GM12874 (cell line): ENCODE results near the gene CNDP1.

Source experiments
- CTCF ChIP-seq: IDR thresholded peaks from 2 replicates; pipeline ENCODE4 v1.5.1; 2011; ENCODE audit warnings: low read depth, mild to moderate bottlenecking, control low read depth, low read length, moderate library complexity; ENCODE audit not compliant: insufficient read depth

Gene CNDP1

DNA sequence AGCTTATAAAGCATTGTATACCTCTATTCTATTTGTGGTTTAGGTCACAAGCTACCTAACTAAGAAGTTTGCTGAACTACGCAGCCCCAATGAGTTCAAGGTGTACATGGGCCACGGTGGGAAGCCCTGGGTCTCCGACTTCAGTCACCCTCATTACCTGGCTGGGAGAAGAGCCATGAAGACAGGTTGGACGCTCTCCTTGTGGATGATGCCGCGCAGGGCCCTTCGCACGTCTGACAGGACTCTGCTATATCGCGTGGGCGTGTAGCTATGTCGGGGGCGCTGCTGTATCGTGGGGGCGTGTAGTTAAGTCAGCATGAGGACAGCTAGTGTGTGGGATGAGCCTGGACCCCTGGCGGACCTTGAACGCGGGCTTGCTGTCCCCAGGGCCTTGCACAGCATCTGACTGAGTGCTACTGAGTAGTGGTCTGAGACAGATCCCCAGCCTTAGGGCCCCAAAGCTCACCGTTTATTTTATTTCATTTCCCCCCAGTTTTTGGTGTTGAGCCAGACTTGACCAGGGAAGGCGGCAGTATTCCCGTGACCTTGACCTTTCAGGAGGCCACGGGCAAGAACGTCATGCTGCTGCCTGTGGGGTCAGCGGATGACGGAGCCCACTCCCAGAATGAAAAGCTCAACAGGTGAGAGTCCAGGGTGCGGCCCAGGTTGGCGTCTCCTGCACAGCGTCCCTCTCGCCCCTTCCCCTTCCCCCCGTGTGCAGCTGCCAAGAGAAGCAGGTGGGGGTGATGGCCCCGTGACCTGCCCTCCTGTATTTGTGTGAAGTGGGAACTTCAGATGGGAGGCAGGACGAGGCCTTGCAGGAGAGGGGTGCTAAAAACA is 15.6 kb upstream of the CNDP1 start:
- TF ChIP-seq CTCF = no peak

GRCh38 chr18:74519320-74520095 is 14.8 kb upstream of the CNDP1 start:
- no peak for TF ChIP-seq CTCF

DNA sequence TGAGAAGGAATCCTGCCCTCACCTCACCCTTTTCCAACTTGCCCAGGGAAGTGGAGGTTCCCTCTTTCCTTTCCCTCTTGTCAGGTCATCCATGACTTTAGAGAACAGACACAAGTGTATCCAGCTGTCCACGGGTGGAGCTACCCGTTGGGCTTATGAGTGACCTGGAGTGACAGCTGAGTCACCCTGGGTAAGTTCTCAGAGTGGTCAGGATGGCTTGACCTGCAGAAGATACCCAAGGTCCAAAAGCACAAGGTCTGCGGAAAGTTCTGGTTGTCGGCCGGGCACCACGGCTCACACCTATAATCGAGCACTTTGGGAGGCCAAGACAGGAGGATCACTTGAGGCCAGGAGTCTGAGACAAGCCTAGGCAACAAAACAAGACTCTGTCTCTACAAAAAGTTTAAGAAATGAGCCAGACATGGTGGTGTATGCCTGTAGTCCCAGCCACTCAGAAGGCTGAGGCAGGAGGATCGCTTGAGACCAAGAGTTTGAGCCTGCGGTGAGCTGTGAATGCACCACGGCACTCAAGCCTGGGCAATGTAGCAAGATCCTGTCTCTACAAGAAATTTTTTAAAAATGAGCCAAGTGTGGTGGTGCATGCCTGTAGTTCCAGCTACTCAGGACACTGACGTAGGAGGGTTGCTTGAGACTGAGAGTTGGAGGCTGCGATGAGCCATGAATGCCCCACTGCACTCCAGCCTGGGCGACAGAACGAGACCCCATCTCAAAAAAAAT is 14.0 kb upstream of the CNDP1 start:
- TF ChIP-seq CTCF = no peak

DNA sequence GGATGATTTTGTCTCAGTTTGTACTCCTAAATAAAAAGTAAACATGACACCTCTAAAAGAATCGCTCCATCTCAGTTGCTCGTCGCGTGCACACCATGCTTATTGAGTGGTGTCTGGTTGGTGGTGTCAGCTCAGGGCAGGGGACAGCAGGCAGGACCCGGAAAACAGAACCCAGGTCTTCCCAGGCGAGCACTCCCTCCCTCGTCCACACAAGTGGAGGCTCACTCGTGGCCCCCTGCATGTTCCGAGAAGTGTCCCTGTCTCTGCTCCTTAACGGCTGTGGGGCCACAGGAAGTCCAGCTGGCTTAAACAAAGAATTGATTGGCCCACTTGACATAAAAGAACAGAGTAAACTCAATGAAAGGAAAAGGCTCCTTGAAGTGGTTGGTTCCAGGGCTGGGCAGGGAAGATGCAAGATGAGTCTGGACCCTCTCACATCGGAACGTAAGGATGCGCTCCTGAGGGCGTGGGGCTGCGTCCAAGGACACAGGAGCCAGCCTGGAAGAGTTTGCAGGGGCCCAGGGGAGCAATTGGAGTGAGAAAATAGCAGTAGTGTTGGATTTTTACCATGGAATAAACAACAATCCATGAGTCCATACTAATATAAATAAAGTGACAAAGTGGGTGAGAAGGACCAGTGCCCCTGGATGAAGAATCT is 13.1 kb upstream of the CNDP1 start:
- TF ChIP-seq CTCF = no peak

DNA sequence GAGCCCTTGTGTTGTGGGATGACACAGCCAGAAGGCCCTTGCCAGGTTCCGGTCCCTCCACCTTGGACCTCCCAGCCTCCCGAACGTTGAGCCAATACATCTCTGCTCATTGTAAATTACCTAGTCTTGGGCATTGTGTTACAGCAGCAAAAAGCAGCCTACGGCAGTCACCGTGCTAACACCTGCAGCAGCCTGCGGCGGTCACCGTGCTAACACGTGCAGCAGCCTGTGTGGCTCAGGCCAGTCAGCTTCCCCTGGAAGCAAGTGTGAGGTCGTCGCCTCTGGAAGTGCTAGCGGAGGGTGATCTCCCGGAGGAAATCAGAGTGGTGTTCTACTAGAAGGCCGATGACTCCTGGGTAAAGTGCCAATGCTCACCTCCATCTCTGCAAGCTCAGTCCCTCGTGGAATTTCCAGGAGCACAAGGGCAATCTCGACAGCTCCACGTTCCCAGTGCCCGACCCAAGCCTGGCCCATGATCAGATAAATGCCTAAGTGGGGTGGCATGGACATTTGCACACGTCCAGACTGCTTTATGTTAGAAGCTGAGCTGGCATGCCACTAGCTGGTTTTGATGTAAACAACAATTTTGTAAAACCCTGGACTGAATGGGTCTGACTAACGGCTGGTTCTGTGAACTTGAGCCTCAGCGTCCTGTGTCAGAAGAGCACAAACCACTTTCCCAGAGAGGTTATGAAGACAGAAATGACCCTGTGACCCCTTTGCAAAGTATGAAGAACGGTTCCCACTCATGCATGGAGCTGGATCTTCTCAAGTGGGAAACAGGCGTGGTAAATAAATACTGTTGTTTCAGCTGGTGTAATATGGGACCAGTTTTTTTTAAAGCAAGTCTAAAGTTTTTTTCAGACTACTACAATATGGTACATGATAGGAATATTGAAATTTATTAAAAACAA is 11.4 kb upstream of the CNDP1 start:
- no peak for TF ChIP-seq CTCF

- no peak for TF ChIP-seq CTCF
Observed at GRCh38 chr18:74524097-74524496, 10.2 kb upstream of the CNDP1 start.
